GM12878 (cell line): ENCODE results near the gene HMGB1. TPM values are rescaled to one million over a fixed set of nuclear protein-coding genes. Genes with fewer than 3 reads are reported as not detected.

Source experiments
- ATAC-seq: fragments of 200-7000 bp; cut with Tn5 transposase; 3 replicates; pipeline ENCODE4 v1.9.1; 2020; ENCODE audit warnings: mild to moderate bottlenecking, moderate library complexity
- BruUV-seq: library from RNA; stranded (reverse); fragments of 400-500 nt; replicated peaks from 2 replicates; lab custom pipeline; 2021; lab: Mats Ljungman, UMichigan
- CTCF ChIA-PET: fragments of 300-600 bp; sonication (Branson Sonifier 250); formaldehyde crosslinking; extraction: SDS; loops from one replicate; lab custom pipeline; 2021; ENCODE audit warnings: inconsistent platforms; lab: Yijun Ruan, JAX
- POLR2A ChIA-PET: fragments of 350-600 bp; formaldehyde crosslinking; extraction: SDS; loops from one replicate; lab custom pipeline; 2021; ENCODE audit warnings: inconsistent platforms; lab: Charles Lee
- RAD21 ChIA-PET: fragments of 300-600 bp; sonication (Branson Sonifier 250); formaldehyde crosslinking; loops from one replicate; lab custom pipeline; 2023; ENCODE audit warnings: antibody characterized with exemption; ENCODE audit not compliant: unreplicated experiment; lab: Charles Lee
- SMC1A ChIA-PET: fragments of 300-600 bp; sonication (Branson Sonifier 250); formaldehyde crosslinking; loops from one replicate; lab custom pipeline; 2023; ENCODE audit not compliant: unreplicated experiment, uncharacterized antibody; lab: Charles Lee
- DNase-seq: peaks from one replicate; pipeline ENCODE4 v3.0.0-alpha.2; 2011; ENCODE audit warnings: low read depth, low spot score
- FAIRE-seq: peaks from 3 replicates; lab custom pipeline; 2011; peaks lifted over from hg19 to GRCh38; lab: Jason Lieb, UNC
- H2AFZ ChIP-seq: 2 replicates; pipeline ENCODE4 v1.6.0; 2011; ENCODE audit warnings: low read depth, low read length, control low read depth; ENCODE audit not compliant: control insufficient read depth
- H3K27ac ChIP-seq: 2 replicates; pipeline ENCODE4 v1.5.1; 2011; ENCODE audit warnings: control low read depth; ENCODE audit not compliant: control insufficient read depth, insufficient read depth
- H3K27me3 ChIP-seq, 2 experiments: replicated peaks in 1 of 2; 2 replicates each; pipeline versions ENCODE4 v1.6.0 to v1.6.1; 2011; ENCODE audit warnings: low read length in 1 of 2; ENCODE audit not compliant: control insufficient read depth in 2 of 2, insufficient read depth in 2 of 2
- H3K36me3 ChIP-seq, 2 experiments: 2 replicates each; pipeline ENCODE4 v1.5.1; 2011; ENCODE audit warnings: low read length in 1 of 2; ENCODE audit not compliant: control insufficient read depth in 2 of 2, insufficient read depth in 2 of 2
- H3K4me1 ChIP-seq: 2 replicates; pipeline ENCODE4 v1.6.1; 2011; ENCODE audit warnings: mild to moderate bottlenecking, low read length, moderate library complexity, mixed read lengths; ENCODE audit not compliant: control insufficient read depth, insufficient read depth
- H3K4me2 ChIP-seq: 2 replicates; pipeline ENCODE4 v1.6.0; 2011; ENCODE audit warnings: control low read depth; ENCODE audit not compliant: control insufficient read depth, insufficient read depth
- H3K4me3 ChIP-seq: fragments of 200-600 bp; sonication (generic); 2 replicates; pipeline ENCODE4 v1.5.1; 2016
- H3K79me2 ChIP-seq: 2 replicates; pipeline ENCODE4 v1.6.0; 2011; ENCODE audit warnings: low read length; ENCODE audit not compliant: control insufficient read depth, insufficient read depth
- H3K9ac ChIP-seq: 2 replicates; pipeline ENCODE4 v1.8.0; 2011; ENCODE audit warnings: low read length, control low read depth, mixed read lengths; ENCODE audit not compliant: control insufficient read depth, insufficient read depth
- H3K9me3 ChIP-seq: replicated peaks from 3 replicates; pipeline ENCODE4 v1.5.1; 2011; ENCODE audit warnings: mild to moderate bottlenecking, low read length; ENCODE audit not compliant: control insufficient read depth, insufficient read depth
- H4K20me1 ChIP-seq: 2 replicates; pipeline ENCODE4 v1.6.0; 2011; ENCODE audit not compliant: control insufficient read depth, insufficient read depth
- BRCA1 ChIP-seq: IDR thresholded peaks from 2 replicates; pipeline ENCODE4 v1.6.1; 2011; ENCODE audit warnings: low read depth, low read length, improper control_type of control experiment
- CHD4 ChIP-seq: fragments of 200-600 bp; sonication (generic); IDR thresholded peaks from 2 replicates; pipeline ENCODE4 v1.6.1; 2016; ENCODE audit warnings: mild to moderate bottlenecking
- DPF2 ChIP-seq: fragments of 450-650 bp; IDR thresholded peaks from 2 replicates; pipeline ENCODE4 v1.6.1; 2017; ENCODE audit warnings: mild to moderate bottlenecking
- ESRRA ChIP-seq: IDR thresholded peaks from 2 replicates; pipeline ENCODE4 v1.6.1; 2012; ENCODE audit warnings: mild to moderate bottlenecking, low read length, improper control_type of control experiment
- FOXM1 ChIP-seq: IDR thresholded peaks from 2 replicates; pipeline ENCODE4 v1.6.1; 2012; ENCODE audit warnings: low read depth, mild to moderate bottlenecking, inconsistent platforms, low read length, moderate library complexity
- GATAD2B ChIP-seq: fragments of 450-650 bp; conservative IDR thresholded peaks from 2 replicates; pipeline ENCODE4 v1.6.1; 2017; ENCODE audit warnings: low read depth, mild to moderate bottlenecking, moderate library complexity
- HCFC1 ChIP-seq: fragments of 150-350 bp; IDR thresholded peaks from 2 replicates; pipeline ENCODE4 v1.6.1; 2014; ENCODE audit warnings: low read length
- HSF1 ChIP-seq: fragments of 150-350 bp; IDR thresholded peaks from 2 replicates; pipeline ENCODE4 v1.6.1; 2014; ENCODE audit warnings: mild to moderate bottlenecking, low read depth, low read length
- KLF5 ChIP-seq: fragments of 450-650 bp; IDR thresholded peaks from 2 replicates; pipeline ENCODE4 v1.6.1; 2014; ENCODE audit warnings: mild to moderate bottlenecking; ENCODE audit not compliant: partially characterized antibody
- MLLT1 ChIP-seq: fragments of 450-650 bp; IDR thresholded peaks from 2 replicates; pipeline ENCODE4 v1.6.1; 2016; ENCODE audit warnings: mild to moderate bottlenecking
- NR2F1 ChIP-seq: fragments of 450-650 bp; conservative IDR thresholded peaks from 2 replicates; pipeline ENCODE4 v1.6.1; 2017; ENCODE audit warnings: mild to moderate bottlenecking
- PAX8 ChIP-seq: fragments of 450-650 bp; IDR thresholded peaks from 2 replicates; pipeline ENCODE4 v1.6.1; 2017; ENCODE audit warnings: mild to moderate bottlenecking, moderate library complexity
- RELA ChIP-seq: fragments of 450-650 bp; IDR thresholded peaks from 2 replicates; pipeline ENCODE4 v1.8.0; 2014; ENCODE audit warnings: borderline replicate concordance; ENCODE audit not compliant: partially characterized antibody
- SMAD1 ChIP-seq: fragments of 450-650 bp; IDR thresholded peaks from 2 replicates; pipeline ENCODE4 v1.6.1; 2018; ENCODE audit warnings: mild to moderate bottlenecking, low read depth; ENCODE audit not compliant: partially characterized antibody
- SMC3 ChIP-seq: IDR thresholded peaks from 2 replicates; pipeline ENCODE4 v1.6.1; 2011; ENCODE audit warnings: low read length, improper control_type of control experiment, borderline replicate concordance
- TCF12 ChIP-seq: IDR thresholded peaks from 2 replicates; pipeline ENCODE4 v1.6.1; 2011; ENCODE audit warnings: low read depth, mild to moderate bottlenecking, low read length
- ZBTB4 ChIP-seq: fragments of 450-650 bp; formaldehyde crosslinking; IDR thresholded peaks from 2 replicates; pipeline ENCODE4 v1.4.0; 2022; ENCODE audit warnings: mild to moderate bottlenecking, moderate library complexity
- ZNF217 ChIP-seq: fragments of 450-650 bp; IDR thresholded peaks from 2 replicates; pipeline ENCODE4 v1.6.1; 2017; ENCODE audit warnings: antibody characterized with exemption, mild to moderate bottlenecking
- ZSCAN29 ChIP-seq: fragments of 450-650 bp; IDR thresholded peaks from 2 replicates; pipeline ENCODE4 v1.6.1; 2017; ENCODE audit warnings: mild to moderate bottlenecking, moderate library complexity
- WGBS: methylation state at CpG from one replicate; pipeline ENCODE4 v1.1.6; 2016; ENCODE audit warnings: low lambda C conversion rate; ENCODE audit not compliant: insufficient replicate concordance, insufficient coverage; ENCODE audit errors: missing lambda C conversion rate; 5-methylcytosine and 5-hydroxymethylcytosine counted together
- in situ Hi-C: fragments of 300-500 bp; cut with MboI; formaldehyde crosslinking; loops from 9 replicates; pipeline ENCODE4 v1.14.3; 2018; ENCODE audit warnings: mixed read lengths
- intact Hi-C: fragments of 100-400 bp; cut with micrococcal nuclease; formaldehyde crosslinking; loops from one replicate; pipeline ENCODE4 v1.14.2; 2022; ENCODE audit not compliant: unreplicated experiment
- polyA plus RNA-seq, 11 experiments: library from polyadenylated mRNA; depleted of rRNA in 4 of 11; unstranded in 6 of 11; stranded (reverse) in 5 of 11; fragments of >200 nt; fragmentation: Nextera tagmentation in 4 of 11; fragmentation: Illumina TruSeq in 1 of 11; extraction: Ambion mirVana in 4 of 11; extraction: Trizol in 1 of 11; gene quantifications; 1 replicate in 1 of 11; 2 replicates in 10 of 11; pipeline versions ENCODE4 v1.2.1 to v1.2.3, GENCODE V29; 2011 to 2016; ENCODE audit warnings: inconsistent platforms in 2 of 11, missing spikeins in 2 of 11, low read depth in 1 of 11
- total RNA-seq, 4 experiments: library from RNA; depleted of rRNA in 3 of 4; stranded (reverse); fragments of >200 nt in 3 of 4; fragmentation: Illumina TruSeq in 1 of 4; extraction: Trizol in 1 of 4; gene quantifications; 2 replicates each; pipeline versions ENCODE4 v1.2.1 to v1.2.3, GENCODE V29; 2013 to 2021

The HMGB1 gene
- total and polyA plus RNA-seq, 10 of the 15 experiments (the other 5 are each of a cell fraction or from before 2014, with no cell fraction given) = 365 to 2,529 (median 1,396) TPM

- TF ChIP-seq ZBTB4 (CRISPR knock-in tag) (no peak), MLLT1 (no peak), BRCA1 (no peak)
These were observed 24.6 kb downstream of the HMGB1 start (continued) for GRCh38 chr13:30440910-30441703.

- Histone ChIP-seq H3K4me3 (no peak overlapping the region), H3K79me2 (no peaks in the 10 kb centered on the region), H3K36me3 (no peaks in the 10 kb centered on the region), H3K27me3 (no peaks in the 10 kb centered on the region), H3K4me1 (peaks cover 13% of the 10 kb centered on the region), H3K4me2 (no peak overlapping the region), H3K9me3 (no peaks in the 10 kb centered on the region; the same call in 2 of the 3 replicates), H4K20me1 (no peaks in the 10 kb centered on the region), H3K9ac (no peak overlapping the region), H2AFZ (no peak overlapping the region), H3K27ac (no peak overlapping the region)
- in situ Hi-C loops = no loop called here
- BruUV-seq = no TSS peak
- ChIA-PET CTCF (no interaction called here), POLR2A (no interaction called here), RAD21 (interaction anchor here (1.2 kb wide), 1 partner anchor 9 kb away, joined by 3 read pairs; no protein-coding TSS in a partner anchor), SMC1A (interaction anchor here (0.7 to 9.1 kb wide), 2 partner anchors 7 to 12 kb away, joined by 4 to 155 read pairs; no protein-coding TSS in a partner anchor)
- WGBS = 81% methylated on average over 3 of the region's 3 CpGs
- intact Hi-C loops = no loop called here
- DNase-seq (no peak), ATAC-seq (no peak), FAIRE-seq (no peak)
- TF ChIP-seq KLF5 (no peak), HSF1 (no peak), FOXM1 (no peak), ZNF217 (no peak), TCF12 (no peak), HCFC1 (no peak), GATAD2B (no peak), PAX8 (no peak), ESRRA (no peak), SMAD1 (no peak), CHD4 (no peak), RELA (no peak), ZSCAN29 (no peak), DPF2 (no peak), SMC3 (no peak), NR2F1 (no peak)
These were observed 27.4 kb downstream of the HMGB1 start for GRCh38 chr13:30438286-30438685.
